Measurements from ENCODE around the gene PARP2.

- TF ChIP-seq CTCF (IDR thresholded peaks at IDR 0.05; ENCODE audit: control extremely low read depth in 1 of 3, insufficient read depth in 1 of 3, low read depth in 1 of 3, low read length in 3 of 3) (no peak), CHD1 (IDR thresholded peaks at IDR 0.05; ENCODE audit: low read depth, low read length) (no peak)
Measured at GRCh38 chr14:20382526-20382925, 39.1 kb downstream of the PARP2 start.

All from H1 (cell line).